Subcutaneous abdominal adipose tissue (tissue), 5 donors: Measurements from ENCODE around the gene PLEKHG5.

ENCODE experiments used
- H3K27ac ChIP-seq: one replicate; pipeline ENCODE4 v1.7.0; 2013; ENCODE audit warnings: low read depth, mild to moderate bottlenecking, inconsistent platforms, low read length, moderate library complexity
- H3K27me3 ChIP-seq, 5 donors: one replicate each; pipeline ENCODE4 v1.7.0; 2013; ENCODE audit warnings: low read length in 5 of 5, inconsistent platforms in 1 of 5; ENCODE audit not compliant: control insufficient read depth in 5 of 5, insufficient read depth in 4 of 5
- H3K36me3 ChIP-seq, 5 donors: one replicate each; pipeline ENCODE4 v1.7.0; 2013; ENCODE audit warnings: low read length in 5 of 5; ENCODE audit not compliant: control insufficient read depth in 5 of 5, insufficient read depth in 5 of 5
- H3K4me1 ChIP-seq, 5 donors: one replicate each; pipeline ENCODE4 v1.7.0; 2013; ENCODE audit warnings: low read length in 5 of 5, mild to moderate bottlenecking in 3 of 5, moderate library complexity in 1 of 5; ENCODE audit not compliant: control insufficient read depth in 5 of 5, insufficient read depth in 5 of 5
- H3K4me3 ChIP-seq, 5 donors: one replicate each; pipeline ENCODE4 v1.7.0; 2013; ENCODE audit warnings: low read length in 5 of 5, low read depth in 1 of 5
- H3K9ac ChIP-seq, 5 donors: one replicate each; pipeline ENCODE4 v1.7.0; 2013; ENCODE audit warnings: low read length in 5 of 5, mild to moderate bottlenecking in 4 of 5, moderate library complexity in 3 of 5
- H3K9me3 ChIP-seq, 5 donors: one replicate each; pipeline ENCODE4 v1.7.0; 2013; ENCODE audit warnings: low read length in 5 of 5; ENCODE audit not compliant: control insufficient read depth in 5 of 5
- donor health status: healthy.
- donor health status: healthy.
- donor health status: healthy.
- donor health status: healthy.
- donor health status: healthy.

The PLEKHG5 gene, protein sequence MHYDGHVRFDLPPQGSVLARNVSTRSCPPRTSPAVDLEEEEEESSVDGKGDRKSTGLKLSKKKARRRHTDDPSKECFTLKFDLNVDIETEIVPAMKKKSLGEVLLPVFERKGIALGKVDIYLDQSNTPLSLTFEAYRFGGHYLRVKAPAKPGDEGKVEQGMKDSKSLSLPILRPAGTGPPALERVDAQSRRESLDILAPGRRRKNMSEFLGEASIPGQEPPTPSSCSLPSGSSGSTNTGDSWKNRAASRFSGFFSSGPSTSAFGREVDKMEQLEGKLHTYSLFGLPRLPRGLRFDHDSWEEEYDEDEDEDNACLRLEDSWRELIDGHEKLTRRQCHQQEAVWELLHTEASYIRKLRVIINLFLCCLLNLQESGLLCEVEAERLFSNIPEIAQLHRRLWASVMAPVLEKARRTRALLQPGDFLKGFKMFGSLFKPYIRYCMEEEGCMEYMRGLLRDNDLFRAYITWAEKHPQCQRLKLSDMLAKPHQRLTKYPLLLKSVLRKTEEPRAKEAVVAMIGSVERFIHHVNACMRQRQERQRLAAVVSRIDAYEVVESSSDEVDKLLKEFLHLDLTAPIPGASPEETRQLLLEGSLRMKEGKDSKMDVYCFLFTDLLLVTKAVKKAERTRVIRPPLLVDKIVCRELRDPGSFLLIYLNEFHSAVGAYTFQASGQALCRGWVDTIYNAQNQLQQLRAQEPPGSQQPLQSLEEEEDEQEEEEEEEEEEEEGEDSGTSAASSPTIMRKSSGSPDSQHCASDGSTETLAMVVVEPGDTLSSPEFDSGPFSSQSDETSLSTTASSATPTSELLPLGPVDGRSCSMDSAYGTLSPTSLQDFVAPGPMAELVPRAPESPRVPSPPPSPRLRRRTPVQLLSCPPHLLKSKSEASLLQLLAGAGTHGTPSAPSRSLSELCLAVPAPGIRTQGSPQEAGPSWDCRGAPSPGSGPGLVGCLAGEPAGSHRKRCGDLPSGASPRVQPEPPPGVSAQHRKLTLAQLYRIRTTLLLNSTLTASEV

DNA sequence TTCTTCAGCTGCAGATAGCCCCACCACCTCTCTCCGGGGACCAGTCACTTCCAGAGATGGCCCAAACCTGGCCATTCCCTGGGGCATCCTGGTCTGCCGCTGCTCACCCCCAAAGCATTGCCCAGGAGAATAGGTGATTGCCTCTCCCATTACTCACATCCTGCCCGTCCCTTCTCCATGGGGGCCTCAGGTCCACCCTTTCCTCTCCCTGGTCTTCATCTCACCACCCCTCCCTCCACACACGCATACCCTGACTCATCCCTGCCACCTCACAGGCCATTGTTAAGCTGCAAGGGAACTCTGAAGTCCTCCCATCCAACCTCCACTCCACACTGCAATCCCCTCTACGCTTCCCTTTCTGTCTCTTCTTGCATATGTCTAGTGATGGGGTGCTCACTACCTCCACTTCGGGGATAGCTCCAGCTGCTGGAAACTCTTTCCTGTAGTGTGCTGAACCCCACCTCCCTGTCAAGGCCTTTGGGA is at the start of gene PLEKHG5:
Gene PLEKHG5, minus strand, starts transcription at position 188 of the 483 bp plus-strand sequence. CDS start 14,096 bp downstream, outside the sequence.
- H3K4me3 ChIP-seq = peak within 1 kb of the TSS; percentile 27 to 65 (median 58)
- H3K27ac ChIP-seq = peak within 1 kb of the TSS; percentile 60
- peaks cover 0 to 5% (median 0%) of the 10 kb centered on the region in 5 donors for H3K27me3 ChIP-seq
- H3K9ac ChIP-seq = peak within 1 kb of the TSS in 4 of 5 donors; percentile 18 to 68 (median 46)
- peaks cover 0 to 3% (median 0%) of the 10 kb centered on the region in 5 donors for H3K36me3 ChIP-seq
- peaks cover 0 to 89% (median 61%) of the 10 kb centered on the region in 5 donors for H3K4me1 ChIP-seq
- no peaks in the 10 kb centered on the region for H3K9me3 ChIP-seq

DNA sequence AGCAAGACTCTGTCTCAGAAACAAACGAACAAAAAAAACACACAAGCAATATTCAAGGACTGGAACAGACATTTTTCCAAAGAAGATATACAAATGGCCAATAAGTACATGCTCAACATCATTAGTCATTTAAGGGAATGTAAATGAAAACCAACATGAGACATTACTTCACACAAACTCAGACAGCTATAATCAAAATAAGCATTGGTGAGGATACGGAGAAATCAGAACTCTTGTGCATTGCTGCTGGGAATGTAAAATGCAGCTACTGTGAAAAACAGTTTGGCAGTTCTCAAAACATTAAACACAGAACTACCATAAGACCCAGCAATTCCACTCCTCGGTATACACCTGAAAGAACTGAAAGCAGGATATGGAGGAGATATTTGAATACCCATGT is 47.5 kb upstream of the PLEKHG5 start:
- peaks cover 4 to 46% (median 20%) of the 10 kb centered on the region in 5 donors for H3K36me3 ChIP-seq
- no peak overlapping the region for H3K27ac ChIP-seq
- H3K4me1 ChIP-seq = peaks cover 0 to 6% (median 0%) of the 10 kb centered on the region in 5 donors

DNA sequence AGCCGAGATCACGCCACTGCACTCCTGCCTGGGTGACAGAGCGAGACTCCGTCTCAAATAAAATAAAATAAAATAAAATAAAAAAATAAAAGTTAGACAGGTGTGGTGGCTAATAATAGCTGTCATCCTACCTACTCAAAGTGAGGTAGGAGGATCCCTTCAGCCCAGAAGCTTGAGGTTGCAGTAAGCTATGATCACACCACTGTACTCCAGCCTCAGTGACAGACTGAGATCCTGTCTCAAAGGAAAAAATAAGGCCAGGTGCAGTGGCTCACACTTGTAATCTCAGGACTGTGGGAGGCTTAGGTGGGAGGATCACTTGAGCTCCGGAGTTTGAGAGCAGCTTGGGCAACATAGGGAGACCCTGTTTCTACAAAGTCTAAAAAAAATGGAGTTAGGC is 44.8 kb upstream of the PLEKHG5 start:
- Histone ChIP-seq H3K27me3 (no peaks in the 10 kb centered on the region), H3K9me3 (no peaks in the 10 kb centered on the region), H3K4me1 (peaks cover 0 to 6% (median 0%) of the 10 kb centered on the region in 5 donors), H3K36me3 (peaks cover 17 to 53% (median 39%) of the 10 kb centered on the region in 5 donors), H3K27ac (no peak overlapping the region), H3K9ac (no peak overlapping the region), H3K4me3 (no peak overlapping the region)

More for the DNA sequence above, 47.5 kb upstream of the PLEKHG5 start:
- no peaks in the 10 kb centered on the region for H3K9me3 ChIP-seq
- no peaks in the 10 kb centered on the region for H3K27me3 ChIP-seq
- H3K4me3 ChIP-seq = no peak overlapping the region
- no peak overlapping the region for H3K9ac ChIP-seq

DNA sequence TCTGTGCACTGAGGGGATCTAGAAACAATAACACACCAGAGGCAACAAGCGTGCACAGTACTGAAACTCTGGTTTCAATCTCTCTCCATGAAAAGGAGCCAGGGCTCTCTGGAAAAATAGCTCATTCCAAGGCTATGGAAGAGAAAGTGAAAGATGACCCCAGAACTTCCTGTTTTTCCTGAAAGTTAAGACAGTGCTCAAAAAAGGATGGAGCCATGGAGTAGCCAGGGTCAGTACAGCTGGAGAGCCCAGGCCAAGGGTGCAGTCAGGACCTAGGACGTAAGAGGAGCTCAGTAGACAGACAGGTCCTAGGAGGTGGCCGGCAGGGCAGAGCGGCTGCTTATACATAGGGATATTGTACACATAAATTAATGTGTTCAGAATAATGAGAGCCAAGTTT is 43.7 kb upstream of the PLEKHG5 start:
- Histone ChIP-seq H3K9ac (no peak overlapping the region), H3K9me3 (no peaks in the 10 kb centered on the region), H3K4me1 (peaks cover 0 to 6% (median 0%) of the 10 kb centered on the region in 5 donors), H3K4me3 (no peak overlapping the region), H3K27ac (no peak overlapping the region), H3K27me3 (no peaks in the 10 kb centered on the region), H3K36me3 (peaks cover 19 to 53% (median 48%) of the 10 kb centered on the region in 5 donors)

DNA sequence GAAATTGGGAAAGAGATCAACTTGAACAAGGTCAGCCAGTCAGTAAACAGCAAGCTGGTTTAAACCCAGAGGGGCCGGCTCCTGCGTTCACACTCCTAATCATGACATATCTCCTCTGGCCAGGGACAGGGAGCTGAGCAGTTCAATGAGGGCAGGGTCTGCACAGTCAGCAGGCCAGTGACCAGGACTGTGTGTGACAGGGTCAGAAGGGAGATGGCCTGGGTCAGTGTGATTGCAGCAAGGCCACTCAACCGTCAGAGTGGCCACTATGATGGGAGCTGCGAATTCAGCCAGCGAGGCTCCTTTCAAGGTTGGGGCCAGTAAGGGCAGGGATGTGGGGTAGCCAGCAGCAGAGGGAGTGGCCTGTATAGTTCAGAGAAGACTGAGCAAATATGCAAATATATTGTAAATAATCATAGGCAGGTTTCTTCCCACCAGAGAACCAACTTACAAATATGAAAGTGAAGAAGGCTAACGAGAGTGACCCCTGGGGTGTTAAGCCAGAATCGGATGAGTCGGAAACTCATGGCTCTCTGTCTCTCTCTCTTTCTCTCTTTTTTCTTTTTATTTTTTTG is 42.9 kb upstream of the PLEKHG5 start:
- Histone ChIP-seq H3K27me3 (no peaks in the 10 kb centered on the region), H3K4me1 (peaks cover 0 to 6% (median 0%) of the 10 kb centered on the region in 5 donors), H3K9ac (no peak overlapping the region), H3K9me3 (no peaks in the 10 kb centered on the region), H3K27ac (no peak overlapping the region), H3K36me3 (peaks cover 19 to 56% (median 48%) of the 10 kb centered on the region in 5 donors), H3K4me3 (no peak overlapping the region)

DNA sequence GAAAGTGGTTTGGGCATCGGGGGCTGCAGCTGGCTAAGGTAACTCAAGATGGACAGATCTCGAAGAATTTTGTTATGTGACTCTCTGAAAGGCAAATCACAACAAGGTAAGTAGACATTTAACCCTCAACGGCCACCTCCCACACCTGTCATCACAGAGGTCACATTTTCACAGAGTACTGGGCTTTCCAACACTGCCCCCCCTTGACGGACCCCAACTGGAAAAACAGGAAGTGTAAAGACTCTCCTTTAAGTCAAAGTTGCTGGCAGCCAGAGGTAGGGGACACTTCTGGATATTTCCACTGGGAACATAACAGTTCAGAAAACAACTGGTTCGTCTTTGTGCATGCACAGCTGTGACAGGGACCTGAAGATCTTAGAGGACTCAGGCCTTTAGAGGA is 40.5 kb upstream of the PLEKHG5 start:
- H3K36me3 ChIP-seq = peaks cover 15 to 73% (median 64%) of the 10 kb centered on the region in 5 donors
- H3K9ac ChIP-seq = no peak overlapping the region
- peaks cover 0 to 6% (median 0%) of the 10 kb centered on the region in 5 donors for H3K4me1 ChIP-seq
- H3K27me3 ChIP-seq = no peaks in the 10 kb centered on the region
- no peaks in the 10 kb centered on the region for H3K9me3 ChIP-seq
- no peak overlapping the region for H3K27ac ChIP-seq
- H3K4me3 ChIP-seq = no peak overlapping the region

DNA sequence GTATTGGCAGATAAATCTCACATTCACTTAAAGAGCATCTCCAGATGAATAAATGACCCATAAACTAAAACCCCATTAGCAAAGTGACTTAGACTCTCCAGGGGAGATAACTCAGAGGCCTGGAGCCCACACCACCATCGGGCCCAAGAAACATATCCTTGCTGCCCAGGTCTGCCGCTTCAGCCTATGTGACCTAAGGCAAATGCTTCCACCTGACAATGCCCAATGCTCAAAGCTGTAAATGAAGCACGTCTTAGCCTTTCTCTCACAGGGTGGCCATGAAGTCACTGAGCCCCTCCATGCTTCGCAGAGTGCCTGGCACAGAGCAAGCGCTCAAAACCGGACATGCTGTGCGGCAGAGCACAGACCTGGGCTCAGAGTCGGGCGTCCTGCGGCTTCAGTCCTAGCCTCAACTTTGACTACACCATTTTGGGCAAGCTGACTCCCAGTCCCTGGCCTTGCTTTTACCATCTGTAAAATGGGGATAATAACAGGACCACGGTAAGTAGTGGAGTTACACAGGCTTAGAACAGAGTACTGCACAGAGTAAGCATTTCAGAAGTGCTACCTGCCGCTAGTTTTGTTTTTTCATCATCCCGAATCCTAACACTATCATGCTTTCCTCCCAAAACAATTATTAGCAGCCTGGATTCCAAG is 39.2 kb upstream of the PLEKHG5 start:
- Histone ChIP-seq H3K36me3 (peaks cover 17 to 79% (median 68%) of the 10 kb centered on the region in 5 donors), H3K4me3 (no peak overlapping the region), H3K9me3 (no peaks in the 10 kb centered on the region), H3K4me1 (peaks cover 0 to 6% (median 0%) of the 10 kb centered on the region in 5 donors), H3K27me3 (no peaks in the 10 kb centered on the region), H3K9ac (no peak overlapping the region), H3K27ac (no peak overlapping the region)

DNA sequence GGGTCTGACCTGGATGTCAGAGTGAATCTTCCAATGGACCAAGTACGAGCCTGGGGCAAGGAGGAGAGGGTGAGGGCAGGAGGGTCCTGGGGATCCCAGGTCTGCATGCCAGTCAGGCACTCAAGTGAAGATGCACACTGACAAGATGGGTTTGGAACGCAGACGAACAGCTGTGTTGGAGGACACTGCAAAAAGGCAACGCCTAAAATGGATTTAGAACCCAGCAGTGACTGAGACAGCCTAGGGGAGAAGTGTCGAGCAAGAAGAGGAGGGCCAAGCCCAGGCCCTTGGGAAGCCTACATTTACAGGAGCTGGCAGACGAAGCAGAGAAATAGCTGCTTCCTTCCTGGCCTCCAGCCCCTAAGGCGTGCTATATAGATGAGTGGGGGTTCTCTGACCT is 37.0 kb upstream of the PLEKHG5 start:
- no peak overlapping the region for H3K9ac ChIP-seq
- H3K4me1 ChIP-seq = peaks cover 0 to 4% (median 0%) of the 10 kb centered on the region in 5 donors
- no peaks in the 10 kb centered on the region for H3K27me3 ChIP-seq
- no peak overlapping the region for H3K4me3 ChIP-seq
- no peaks in the 10 kb centered on the region for H3K9me3 ChIP-seq
- H3K27ac ChIP-seq = no peak overlapping the region
- H3K36me3 ChIP-seq = peaks cover 19 to 80% (median 63%) of the 10 kb centered on the region in 5 donors

DNA sequence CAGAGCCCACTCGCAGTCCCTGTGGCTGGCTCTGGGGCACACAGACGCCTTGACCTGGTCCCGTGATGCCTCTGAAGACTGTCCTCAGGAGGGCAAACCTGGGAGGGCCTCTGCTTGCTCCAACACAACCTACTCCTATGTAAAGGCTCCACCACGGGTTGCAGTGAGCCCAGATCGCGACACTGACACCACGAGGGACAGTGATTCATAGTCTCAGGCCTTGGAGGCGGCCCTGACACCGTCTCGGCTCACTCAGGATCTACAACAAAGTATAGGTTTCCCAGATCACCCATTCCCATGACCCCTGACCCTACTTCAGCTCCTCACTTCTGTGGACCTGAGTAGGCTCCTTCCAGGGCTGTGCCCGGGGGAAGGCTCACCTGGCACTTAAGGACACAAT is 34.8 kb upstream of the PLEKHG5 start:
- H3K27me3 ChIP-seq = no peaks in the 10 kb centered on the region
- no peaks in the 10 kb centered on the region for H3K9me3 ChIP-seq
- H3K36me3 ChIP-seq = peaks cover 7 to 59% (median 41%) of the 10 kb centered on the region in 5 donors
- H3K9ac ChIP-seq = peak overlapping the region in 1 of 5 donors; percentile 20
- H3K27ac ChIP-seq = no peak overlapping the region
- no peak overlapping the region for H3K4me3 ChIP-seq
- H3K4me1 ChIP-seq = peaks cover 0 to 5% (median 0%) of the 10 kb centered on the region in 5 donors
